Measurements from ENCODE around the gene PLXND1.

PLXND1 gene

GRCh38 chr3:129623447-129624118 lies 17.1 kb upstream of the PLXND1 start:
- DNase-seq (ENCODE audit: low read depth in 1 of 2, low spot score in 1 of 2) = no peak
- H3K4me3 ChIP-seq (replicated peaks; ENCODE audit: insufficient read depth, low read length) = no peak overlapping the region
- no peak overlapping the region for H3K27ac ChIP-seq (replicated peaks)
- TF ChIP-seq GABPA (IDR thresholded peaks at IDR 0.05; ENCODE audit: low read depth) (no peak), POLR2AphosphoS5 (IDR thresholded peaks at IDR 0.05; ENCODE audit: low read depth) (no peak), SPI1 (IDR thresholded peaks at IDR 0.05; ENCODE audit: borderline replicate concordance, low read depth) (no peak), REST (IDR thresholded peaks at IDR 0.05; ENCODE audit: insufficient replicate concordance, low read depth) (no peak), CTCF (IDR thresholded peaks at IDR 0.05; ENCODE audit: insufficient read depth, low read length) (no peak)
- peaks cover 2% of the 10 kb centered on the region for H3K27me3 ChIP-seq (ENCODE audit: insufficient read depth, poor library complexity, severe bottlenecking)

- no peak overlapping the region for H3K4me3 ChIP-seq (replicated peaks; ENCODE audit: insufficient read depth, low read length)
- no peak for TF ChIP-seq GABPA (IDR thresholded peaks at IDR 0.05; ENCODE audit: low read depth)
- no peak for TF ChIP-seq CTCF (IDR thresholded peaks at IDR 0.05; ENCODE audit: insufficient read depth, low read length)
- no peak for TF ChIP-seq SPI1 (IDR thresholded peaks at IDR 0.05; ENCODE audit: borderline replicate concordance, low read depth)
- no peak for DNase-seq (ENCODE audit: low read depth in 1 of 2, low spot score in 1 of 2)
- no peak overlapping the region for H3K27ac ChIP-seq (replicated peaks)
- H3K27me3 ChIP-seq (ENCODE audit: insufficient read depth, poor library complexity, severe bottlenecking) = peaks cover 2% of the 10 kb centered on the region
Measured at GRCh38 chr3:129622933-129623332, 16.5 kb upstream of the PLXND1 start.

- H3K4me3 ChIP-seq (replicated peaks; ENCODE audit: insufficient read depth, low read length) = no peak overlapping the region
- no peak for TF ChIP-seq SPI1 (IDR thresholded peaks at IDR 0.05; ENCODE audit: borderline replicate concordance, low read depth)
- TF ChIP-seq GABPA (IDR thresholded peaks at IDR 0.05; ENCODE audit: low read depth) = no peak
- TF ChIP-seq REST (IDR thresholded peaks at IDR 0.05; ENCODE audit: insufficient replicate concordance, low read depth) = no peak
- no peak for TF ChIP-seq CTCF (IDR thresholded peaks at IDR 0.05; ENCODE audit: insufficient read depth, low read length)
- no peak for TF ChIP-seq POLR2AphosphoS5 (IDR thresholded peaks at IDR 0.05; ENCODE audit: low read depth)
- H3K27me3 ChIP-seq (ENCODE audit: insufficient read depth, poor library complexity, severe bottlenecking) = peaks cover 2% of the 10 kb centered on the region
- no peak for DNase-seq (ENCODE audit: low read depth in 1 of 2, low spot score in 1 of 2)
- no peak overlapping the region for H3K27ac ChIP-seq (replicated peaks)
Measured at GRCh38 chr3:129622226-129622874, 15.9 kb upstream of the PLXND1 start.
